Neural cell (in vitro differentiated cells): ENCODE measurements around the gene GCNT4. TPM values are rescaled to one million over a fixed set of nuclear protein-coding genes. Genes with fewer than 3 reads are reported as not detected.

Experiments
- H2AFZ ChIP-seq: fragments of 200-600, 300-800 bp; sonication (generic), shearing (Covaris generic); 2 replicates; pipeline ENCODE4 v1.6.0; 2014; ENCODE audit warnings: low read depth, mild to moderate bottlenecking, antibody characterized with exemption, low read length, moderate library complexity
- H3F3A ChIP-seq: fragments of 200-600 bp; shearing (Covaris generic); 2 replicates; pipeline ENCODE4 v1.6.1; 2016; ENCODE audit warnings: mild to moderate bottlenecking, moderate library complexity, mixed read lengths, antibody characterized with exemption, low read length; ENCODE audit not compliant: insufficient read depth, poor library complexity, severe bottlenecking
- H3K27ac ChIP-seq: fragments of 200-600, 300-800 bp; sonication (generic), shearing (Covaris generic); 2 replicates; pipeline ENCODE4 v1.5.1; 2014; ENCODE audit warnings: mild to moderate bottlenecking, low read length, moderate library complexity
- H3K27me3 ChIP-seq: fragments of 300-800, 200-600 bp; sonication (generic), shearing (Covaris generic); 2 replicates; pipeline ENCODE4 v1.6.0; 2014; ENCODE audit warnings: mild to moderate bottlenecking, low read depth, low read length, moderate library complexity; ENCODE audit not compliant: insufficient read depth
- H3K36me3 ChIP-seq: fragments of 300-800, 200-600 bp; sonication (generic), shearing (Covaris generic); 2 replicates; pipeline ENCODE4 v1.5.1; 2014; ENCODE audit warnings: mild to moderate bottlenecking, antibody characterized with exemption, low read length, moderate library complexity; ENCODE audit not compliant: insufficient read depth
- H3K4me2 ChIP-seq: fragments of 300-800, 200-600 bp; sonication (generic), shearing (Covaris generic); 2 replicates; pipeline ENCODE4 v1.6.0; 2014; ENCODE audit warnings: mild to moderate bottlenecking, low read length
- H3K4me3 ChIP-seq: fragments of 300-800, 200-600 bp; sonication (generic), shearing (Covaris generic); 2 replicates; pipeline ENCODE4 v1.5.1; 2014; ENCODE audit warnings: mild to moderate bottlenecking, low read length, moderate library complexity
- H3K79me2 ChIP-seq: fragments of 200-600 bp; shearing (Covaris generic); replicated peaks from 2 replicates; pipeline ENCODE4 v1.6.0; 2014; ENCODE audit warnings: mild to moderate bottlenecking, low read length, moderate library complexity; ENCODE audit not compliant: insufficient read depth
- H3K9ac ChIP-seq: fragments of 300-800, 200-600 bp; sonication (generic), shearing (Covaris generic); 2 replicates; pipeline ENCODE4 v1.6.1; 2016; ENCODE audit warnings: mild to moderate bottlenecking, low read length, mixed read lengths
- H3K9me2 ChIP-seq: fragments of 200-600 bp; shearing (Covaris generic); 2 replicates; pipeline ENCODE4 v1.6.1; 2016; ENCODE audit warnings: mild to moderate bottlenecking, low read length, mixed read lengths; ENCODE audit not compliant: insufficient read depth
- H3K9me3 ChIP-seq: fragments of 200-600, 300-800 bp; sonication (generic), shearing (Covaris generic); 2 replicates; pipeline ENCODE4 v1.6.1; 2016; ENCODE audit warnings: mild to moderate bottlenecking, mixed run types, low read length, moderate library complexity, mixed read lengths
- H4K20me1 ChIP-seq: fragments of 200-600 bp; shearing (Covaris generic); 2 replicates; pipeline ENCODE4 v1.6.1; 2016; ENCODE audit warnings: mild to moderate bottlenecking, mixed run types; ENCODE audit not compliant: insufficient read depth
- CTCF ChIP-seq: fragments of 450-650 bp; IDR thresholded peaks from 2 replicates; pipeline ENCODE4 v1.5.1; 2014; ENCODE audit warnings: antibody characterized with exemption, mild to moderate bottlenecking, moderate library complexity; ENCODE audit not compliant: poor library complexity, severe bottlenecking
- EP300 ChIP-seq: fragments of 450-650 bp; conservative IDR thresholded peaks from 2 replicates; pipeline ENCODE4 v1.6.1; 2014; ENCODE audit warnings: antibody characterized with exemption, mild to moderate bottlenecking, moderate library complexity; ENCODE audit not compliant: poor library complexity, severe bottlenecking
- EZH2 ChIP-seq: fragments of 200-600, 300-800 bp; shearing (Covaris generic), sonication (generic); IDR thresholded peaks from 2 replicates; pipeline ENCODE4 v1.6.1; 2014; ENCODE audit warnings: antibody characterized with exemption, low read length, borderline replicate concordance, mild to moderate bottlenecking; ENCODE audit not compliant: insufficient read depth, poor library complexity, severe bottlenecking
- MXI1 ChIP-seq: fragments of 450-650 bp; conservative IDR thresholded peaks from 2 replicates; pipeline ENCODE4 v1.6.1; 2014; ENCODE audit warnings: antibody characterized with exemption, mild to moderate bottlenecking; ENCODE audit not compliant: poor library complexity, severe bottlenecking
- POLR2AphosphoS5 ChIP-seq: IDR thresholded peaks from 2 replicates; pipeline ENCODE4 v1.6.1; 2012
- RAD21 ChIP-seq: fragments of 450-650 bp; conservative IDR thresholded peaks from 2 replicates; pipeline ENCODE4 v1.6.1; 2014; ENCODE audit warnings: antibody characterized with exemption, mild to moderate bottlenecking, moderate library complexity
- REST ChIP-seq: IDR thresholded peaks from 2 replicates; pipeline ENCODE4 v1.6.1; 2012; ENCODE audit warnings: borderline replicate concordance
- SMC3 ChIP-seq: fragments of 450-650 bp; conservative IDR thresholded peaks from 2 replicates; pipeline ENCODE4 v1.6.1; 2014; ENCODE audit warnings: antibody characterized with exemption, mild to moderate bottlenecking, moderate library complexity; ENCODE audit not compliant: poor library complexity
- TAF1 ChIP-seq: IDR thresholded peaks from 2 replicates; pipeline ENCODE4 v1.6.1; 2012; ENCODE audit warnings: low read depth
- polyA plus RNA-seq: library from polyadenylated mRNA; depleted of rRNA; stranded (reverse); fragments of >200 nt; gene quantifications from 2 replicates; pipeline ENCODE4 v1.2.3, GENCODE V29; 2014

Gene GCNT4
- polyA plus RNA-seq, 1 donor from 2014 or later = not detected

- no peak overlapping the region for H3K4me2 ChIP-seq
- no peak overlapping the region for H3K9ac ChIP-seq
- H3K9me3 ChIP-seq = no peaks in the 10 kb centered on the region
- no peaks in the 10 kb centered on the region for H3K27me3 ChIP-seq
- H3K36me3 ChIP-seq = no peaks in the 10 kb centered on the region
- no peak overlapping the region for H3K27ac ChIP-seq
- TF ChIP-seq POLR2AphosphoS5 = no peak
- no peak for TF ChIP-seq EZH2
- TF ChIP-seq RAD21 = no peak
- TF ChIP-seq MXI1 = no peak
- no peak for TF ChIP-seq SMC3
- no peak for TF ChIP-seq CTCF
- TF ChIP-seq TAF1 = no peak
- TF ChIP-seq REST = no peak
- TF ChIP-seq EP300 = no peak
- H2AFZ ChIP-seq = no peak overlapping the region
- no peaks in the 10 kb centered on the region for H3F3A ChIP-seq
- H3K79me2 ChIP-seq = no peaks in the 10 kb centered on the region
- no peaks in the 10 kb centered on the region for H4K20me1 ChIP-seq
- H3K9me2 ChIP-seq = no peaks in the 10 kb centered on the region
- no peak overlapping the region for H3K4me3 ChIP-seq
Observed at GRCh38 chr5:75037106-75037505, 15.3 kb downstream of the GCNT4 start.

GRCh38 chr5:75034137-75034739 is 18.1 kb downstream of the GCNT4 start:
- no peak overlapping the region for H3K27ac ChIP-seq
- TF ChIP-seq RAD21 (no peak), SMC3 (no peak), EP300 (no peak), REST (no peak), TAF1 (no peak), EZH2 (no peak), MXI1 (no peak), POLR2AphosphoS5 (no peak), CTCF (no peak)
- no peaks in the 10 kb centered on the region for H3K79me2 ChIP-seq
- H3K4me3 ChIP-seq = no peak overlapping the region
- no peak overlapping the region for H3K4me2 ChIP-seq
- no peaks in the 10 kb centered on the region for H3K27me3 ChIP-seq
- no peak overlapping the region for H2AFZ ChIP-seq
- H4K20me1 ChIP-seq = no peaks in the 10 kb centered on the region
- no peak overlapping the region for H3K9ac ChIP-seq
- no peaks in the 10 kb centered on the region for H3K9me2 ChIP-seq
- H3K9me3 ChIP-seq = no peaks in the 10 kb centered on the region
- H3F3A ChIP-seq = no peaks in the 10 kb centered on the region
- no peaks in the 10 kb centered on the region for H3K36me3 ChIP-seq
